ENCODE results near the gene ZNF140. TPM values are rescaled to one million over a fixed set of nuclear protein-coding genes. Genes with fewer than 3 reads are reported as not detected.

The ZNF140 gene
- total RNA-seq = 20.4 TPM
- 14.1 TPM for polyA plus RNA-seq (ENCODE audit: insufficient read depth, low read depth, low replicate concordance)
- long read RNA-seq, donor 1, partial matches to known transcripts = 0 of 4 reads
- long read RNA-seq, donor 1, other reads (novel, unspliced or antisense) = 0 of 4 reads
- long read RNA-seq, donor 2, partial matches to known transcripts = 0 of 5 reads
- long read RNA-seq, donor 2, other reads (novel, unspliced or antisense) = 0 of 5 reads
- long read RNA-seq, donor 3, partial matches to known transcripts = 0 of 7 reads
- long read RNA-seq, donor 3, other reads (novel, unspliced or antisense) = 0 of 7 reads
- long read RNA-seq, donor 4, partial matches to known transcripts = 0 of 6 reads
- long read RNA-seq, donor 4, other reads (novel, unspliced or antisense) = 0 of 6 reads
- long read RNA-seq, donor 5, partial matches to known transcripts = 0 of 2 reads
- long read RNA-seq, donor 5, other reads (novel, unspliced or antisense) = 0 of 2 reads
- long read RNA-seq, donor 6, partial matches to known transcripts = 0 of 3 reads
- long read RNA-seq, donor 6, other reads (novel, unspliced or antisense) = 0 of 3 reads
- long read RNA-seq, donor 7, transcript ZNF140-202 (5 exons, 3,550 nt) = minor isoform, 7 of 29 reads
- long read RNA-seq, donor 7, transcript ZNF140-209 (6 exons, 2,328 nt) = major isoform, 8 of 29 reads
- long read RNA-seq, donor 7, partial matches to known transcripts = 2 of 29 reads
- long read RNA-seq, donor 7, other reads (novel, unspliced or antisense) = 11 of 29 reads
- long read RNA-seq, donor 8, partial matches to known transcripts = 0 of 4 reads
- long read RNA-seq, donor 8, other reads (novel, unspliced or antisense) = 0 of 4 reads
- long read RNA-seq, donor 9, partial matches to known transcripts = 0 of 4 reads
- long read RNA-seq, donor 9, other reads (novel, unspliced or antisense) = 0 of 4 reads
- long read RNA-seq, donor 10, partial matches to known transcripts = 0 of 4 reads
- long read RNA-seq, donor 10, other reads (novel, unspliced or antisense) = 0 of 4 reads

GRCh38 chr12:133080368-133081158 lies at the start of gene ZNF140:
Gene ZNF140 (plus strand): TSS chr12:133080923. CDS start chr12:133081321, 398 bp downstream.
- no peak for TF ChIP-seq CTCF (IDR thresholded peaks at IDR 0.05; ENCODE audit: borderline replicate concordance, extremely low read depth, insufficient read depth)
- peaks cover 0 to 5% (median 2%) of the 10 kb centered on the region in 3 donors for H3K4me1 ChIP-seq (ENCODE audit: control insufficient read depth in 2 of 3, insufficient read depth in 2 of 3, low read depth in 1 of 3, low read length in 3 of 3)
- H3K36me3 ChIP-seq (ENCODE audit: control insufficient read depth in 2 of 3, insufficient read depth in 3 of 3, low read length in 3 of 3) = peaks cover 14 to 27% (median 15%) of the 10 kb centered on the region in 3 donors
- peak within 1 kb of the TSS; percentile 85 to 93 (median 89) for H3K9ac ChIP-seq (ENCODE audit: low read length in 3 of 3)
- DNase-seq (peak; percentile 98 to 99 (median 98)), FAIRE-seq (no peak)
- H3K27ac ChIP-seq (ENCODE audit: low read depth in 2 of 2, low read length in 2 of 2) = peak within 1 kb of the TSS; percentile 98 to 100
- intact Hi-C loops (cut with DNase I) = no loop called here
- H3K4me3 ChIP-seq (ENCODE audit: low read length in 3 of 3) = peak within 1 kb of the TSS; percentile 74 to 92 (median 91)
- peaks cover 14 to 60% (median 14%) of the 10 kb centered on the region in 3 donors for H3K9me3 ChIP-seq (ENCODE audit: control insufficient read depth in 2 of 3, insufficient read depth in 1 of 3, low read length in 3 of 3)
- no peaks in the 10 kb centered on the region for H3K27me3 ChIP-seq (ENCODE audit: control insufficient read depth, insufficient read depth, low read length)

- peak; percentile 85 for FAIRE-seq
- H3K9ac ChIP-seq (ENCODE audit: low read length in 3 of 3) = peak within 1 kb of the TSS; percentile 55 to 82 (median 63)
- peaks cover 14 to 20% (median 15%) of the 10 kb centered on the region in 3 donors for H3K36me3 ChIP-seq (ENCODE audit: control insufficient read depth in 2 of 3, insufficient read depth in 3 of 3, low read length in 3 of 3)
- H3K9me3 ChIP-seq (ENCODE audit: control insufficient read depth in 2 of 3, insufficient read depth in 1 of 3, low read length in 3 of 3) = peaks cover 10 to 21% (median 18%) of the 10 kb centered on the region in 3 donors
- DNase-seq = peak; percentile 98 to 99 (median 99)
- intact Hi-C loops (cut with DNase I) = no loop called here
- H3K4me3 ChIP-seq (ENCODE audit: low read length in 3 of 3) = peak within 1 kb of the TSS; percentile 74 to 78 (median 78)
- H3K27me3 ChIP-seq (ENCODE audit: control insufficient read depth, insufficient read depth, low read length) = no peaks in the 10 kb centered on the region
- H3K4me1 ChIP-seq (ENCODE audit: control insufficient read depth in 2 of 3, insufficient read depth in 2 of 3, low read depth in 1 of 3, low read length in 3 of 3) = no peaks in the 10 kb centered on the region
- H3K27ac ChIP-seq (ENCODE audit: low read depth in 2 of 2, low read length in 2 of 2) = peak within 1 kb of the TSS; percentile 90 to 93
- no peak for TF ChIP-seq CTCF (IDR thresholded peaks at IDR 0.05; ENCODE audit: borderline replicate concordance, extremely low read depth, insufficient read depth)
These were observed 43.3 kb upstream of the ZNF140 start, which contains the start of gene ZNF84 for GRCh38 chr12:133037207-133038005. Gene ZNF84 (plus strand): TSS chr12:133037509. CDS start chr12:133041468, 3,959 bp downstream.
